GM12878 (cell line): ENCODE measurements around the gene TBC1D1. TPM values are rescaled to one million over a fixed set of nuclear protein-coding genes. Genes with fewer than 3 reads are reported as not detected.

ENCODE experiments used
- ATAC-seq: fragments of 200-7000 bp; cut with Tn5 transposase; 3 replicates; pipeline ENCODE4 v1.9.1; 2020; ENCODE audit warnings: mild to moderate bottlenecking, moderate library complexity
- BruUV-seq: library from RNA; stranded (reverse); fragments of 400-500 nt; replicated peaks from 2 replicates; lab custom pipeline; 2021; lab: Mats Ljungman, UMichigan
- CTCF ChIA-PET: fragments of 300-600 bp; sonication (Branson Sonifier 250); formaldehyde crosslinking; extraction: SDS; loops from one replicate; lab custom pipeline; 2021; ENCODE audit warnings: inconsistent platforms; lab: Yijun Ruan, JAX
- POLR2A ChIA-PET: fragments of 350-600 bp; formaldehyde crosslinking; extraction: SDS; loops from one replicate; lab custom pipeline; 2021; ENCODE audit warnings: inconsistent platforms; lab: Charles Lee
- RAD21 ChIA-PET: fragments of 300-600 bp; sonication (Branson Sonifier 250); formaldehyde crosslinking; loops from one replicate; lab custom pipeline; 2023; ENCODE audit warnings: antibody characterized with exemption; ENCODE audit not compliant: unreplicated experiment; lab: Charles Lee
- SMC1A ChIA-PET: fragments of 300-600 bp; sonication (Branson Sonifier 250); formaldehyde crosslinking; loops from one replicate; lab custom pipeline; 2023; ENCODE audit not compliant: unreplicated experiment, uncharacterized antibody; lab: Charles Lee
- DNase-seq: peaks from one replicate; pipeline ENCODE4 v3.0.0-alpha.2; 2011; ENCODE audit warnings: low read depth, low spot score
- FAIRE-seq: peaks from 3 replicates; lab custom pipeline; 2011; peaks lifted over from hg19 to GRCh38; lab: Jason Lieb, UNC
- H2AFZ ChIP-seq: 2 replicates; pipeline ENCODE4 v1.6.0; 2011; ENCODE audit warnings: low read depth, low read length, control low read depth; ENCODE audit not compliant: control insufficient read depth
- H3K27ac ChIP-seq: 2 replicates; pipeline ENCODE4 v1.5.1; 2011; ENCODE audit warnings: control low read depth; ENCODE audit not compliant: control insufficient read depth, insufficient read depth
- H3K27me3 ChIP-seq, 2 experiments: replicated peaks in 1 of 2; 2 replicates each; pipeline versions ENCODE4 v1.6.0 to v1.6.1; 2011; ENCODE audit warnings: low read length in 1 of 2; ENCODE audit not compliant: control insufficient read depth in 2 of 2, insufficient read depth in 2 of 2
- H3K36me3 ChIP-seq, 2 experiments: 2 replicates each; pipeline ENCODE4 v1.5.1; 2011; ENCODE audit warnings: low read length in 1 of 2; ENCODE audit not compliant: control insufficient read depth in 2 of 2, insufficient read depth in 2 of 2
- H3K4me1 ChIP-seq: 2 replicates; pipeline ENCODE4 v1.6.1; 2011; ENCODE audit warnings: mild to moderate bottlenecking, low read length, moderate library complexity, mixed read lengths; ENCODE audit not compliant: control insufficient read depth, insufficient read depth
- H3K4me2 ChIP-seq: 2 replicates; pipeline ENCODE4 v1.6.0; 2011; ENCODE audit warnings: control low read depth; ENCODE audit not compliant: control insufficient read depth, insufficient read depth
- H3K4me3 ChIP-seq: fragments of 200-600 bp; sonication (generic); 2 replicates; pipeline ENCODE4 v1.5.1; 2016
- H3K79me2 ChIP-seq: 2 replicates; pipeline ENCODE4 v1.6.0; 2011; ENCODE audit warnings: low read length; ENCODE audit not compliant: control insufficient read depth, insufficient read depth
- H3K9ac ChIP-seq: 2 replicates; pipeline ENCODE4 v1.8.0; 2011; ENCODE audit warnings: low read length, control low read depth, mixed read lengths; ENCODE audit not compliant: control insufficient read depth, insufficient read depth
- H3K9me3 ChIP-seq: replicated peaks from 3 replicates; pipeline ENCODE4 v1.5.1; 2011; ENCODE audit warnings: mild to moderate bottlenecking, low read length; ENCODE audit not compliant: control insufficient read depth, insufficient read depth
- H4K20me1 ChIP-seq: 2 replicates; pipeline ENCODE4 v1.6.0; 2011; ENCODE audit not compliant: control insufficient read depth, insufficient read depth
- CHD1 ChIP-seq: IDR thresholded peaks from 2 replicates; pipeline ENCODE4 v1.6.1; 2012; ENCODE audit warnings: low read depth, low read length, improper control_type of control experiment
- HDGF ChIP-seq: fragments of 450-650 bp; IDR thresholded peaks from 2 replicates; pipeline ENCODE4 v1.6.1; 2016; ENCODE audit warnings: antibody characterized with exemption
- KAT2A ChIP-seq: conservative IDR thresholded peaks from 2 replicates; pipeline ENCODE4 v1.6.1; 2011; ENCODE audit warnings: low read depth, low read length; ENCODE audit not compliant: control insufficient read depth
- KLF5 ChIP-seq: fragments of 450-650 bp; IDR thresholded peaks from 2 replicates; pipeline ENCODE4 v1.6.1; 2014; ENCODE audit warnings: mild to moderate bottlenecking; ENCODE audit not compliant: partially characterized antibody
- MTA2 ChIP-seq: fragments of 450-650 bp; IDR thresholded peaks from 2 replicates; pipeline ENCODE4 v1.6.1; 2016; ENCODE audit warnings: low read depth, mild to moderate bottlenecking, moderate library complexity
- MXI1 ChIP-seq: fragments of 150-350 bp; IDR thresholded peaks from 2 replicates; pipeline ENCODE4 v1.6.1; 2011; ENCODE audit warnings: low read depth, mild to moderate bottlenecking, inconsistent platforms, low read length, improper control_type of control experiment
- RELA ChIP-seq: fragments of 450-650 bp; IDR thresholded peaks from 2 replicates; pipeline ENCODE4 v1.8.0; 2014; ENCODE audit warnings: borderline replicate concordance; ENCODE audit not compliant: partially characterized antibody
- SIN3A ChIP-seq: IDR thresholded peaks from 2 replicates; pipeline ENCODE4 v1.6.1; 2012; ENCODE audit warnings: low read depth, low read length, improper control_type of control experiment
- ZZZ3 ChIP-seq: IDR thresholded peaks from 2 replicates; pipeline ENCODE4 v1.6.1; 2011; ENCODE audit warnings: low read depth; ENCODE audit not compliant: control insufficient read depth, insufficient read length
- WGBS: methylation state at CpG from one replicate; pipeline ENCODE4 v1.1.6; 2016; ENCODE audit warnings: low lambda C conversion rate; ENCODE audit not compliant: insufficient replicate concordance, insufficient coverage; ENCODE audit errors: missing lambda C conversion rate; 5-methylcytosine and 5-hydroxymethylcytosine counted together
- in situ Hi-C: fragments of 300-500 bp; cut with MboI; formaldehyde crosslinking; loops from 9 replicates; pipeline ENCODE4 v1.14.3; 2018; ENCODE audit warnings: mixed read lengths
- intact Hi-C: fragments of 100-400 bp; cut with micrococcal nuclease; formaldehyde crosslinking; loops from one replicate; pipeline ENCODE4 v1.14.2; 2022; ENCODE audit not compliant: unreplicated experiment
- polyA plus RNA-seq, 11 experiments: library from polyadenylated mRNA; depleted of rRNA in 4 of 11; unstranded in 6 of 11; stranded (reverse) in 5 of 11; fragments of >200 nt; fragmentation: Nextera tagmentation in 4 of 11; fragmentation: Illumina TruSeq in 1 of 11; extraction: Ambion mirVana in 4 of 11; extraction: Trizol in 1 of 11; gene quantifications; 1 replicate in 1 of 11; 2 replicates in 10 of 11; pipeline versions ENCODE4 v1.2.1 to v1.2.3, GENCODE V29; 2011 to 2016; ENCODE audit warnings: inconsistent platforms in 2 of 11, missing spikeins in 2 of 11, low read depth in 1 of 11
- total RNA-seq, 4 experiments: library from RNA; depleted of rRNA in 3 of 4; stranded (reverse); fragments of >200 nt in 3 of 4; fragmentation: Illumina TruSeq in 1 of 4; extraction: Trizol in 1 of 4; gene quantifications; 2 replicates each; pipeline versions ENCODE4 v1.2.1 to v1.2.3, GENCODE V29; 2013 to 2021

Gene TBC1D1
- total and polyA plus RNA-seq, 10 of the 15 experiments (the other 5 are each of a cell fraction or from before 2014, with no cell fraction given): 5.3 to 102 (median 57.8) TPM

- Histone ChIP-seq H3K4me3 (no peak overlapping the region), H3K79me2 (no peaks in the 10 kb centered on the region; the same call in 1 of the 2 replicates), H3K27me3 (no peaks in the 10 kb centered on the region), H2AFZ (no peak overlapping the region), H3K36me3 (peaks cover 0 to 2% of the 10 kb centered on the region in 2 experiments; a peak in 2 of 4 replicates), H3K27ac (no peak overlapping the region), H3K4me1 (peaks cover 12% of the 10 kb centered on the region; the same call in 1 of the 2 replicates), H3K4me2 (no peak overlapping the region), H3K9ac (no peak overlapping the region), H4K20me1 (no peaks in the 10 kb centered on the region), H3K9me3 (no peaks in the 10 kb centered on the region)
- no peak for FAIRE-seq
- ChIA-PET CTCF (interaction anchor here (2.4 kb wide), 1 partner anchor 12 kb away, joined by 11 read pairs; no protein-coding TSS in a partner anchor), RAD21 (no interaction called here), SMC1A (interaction anchor here (0.6 to 1.2 kb wide), 3 partner anchors 9 to 187 kb away, joined by 3 to 4 read pairs (median 3); no protein-coding TSS in a partner anchor), POLR2A (interaction anchor here (0.6 to 0.9 kb wide), 3 partner anchors 18 to 40 kb away, joined by 3 to 4 read pairs (median 3); no protein-coding TSS in a partner anchor)
- intact Hi-C loops: no loop called here
- no peak for ATAC-seq
- DNase-seq: no peak
- no TSS peak for BruUV-seq
- WGBS: 90% methylated on average over 5 of the region's 5 CpGs
- TF ChIP-seq RELA: no peak
- TF ChIP-seq MXI1: no peak
- TF ChIP-seq ZZZ3: no peak
- TF ChIP-seq SIN3A: no peak
- no peak for TF ChIP-seq KAT2A
- no peak for TF ChIP-seq KLF5
- TF ChIP-seq HDGF: no peak
- TF ChIP-seq CHD1: no peak
- TF ChIP-seq MTA2: no peak
- in situ Hi-C loops: no loop called here
Observed at GRCh38 chr4:37990731-37991245, 99.9 kb downstream of the TBC1D1 start.
